NCI-H510A (cell line): Measurements from ENCODE around the gene TTC4.

Source experiments
- DNase-seq: peaks from one replicate; lab custom pipeline; 2025; lab: John Stamatoyannopoulos, UW

The TTC4 gene

GRCh38 chr1:54782156-54782555, 66.5 kb downstream of the TTC4 start:
- DNase-seq, result no peak

- no peak for DNase-seq
Observed at GRCh38 chr1:54782588-54782987, 66.9 kb downstream of the TTC4 start.

DNA sequence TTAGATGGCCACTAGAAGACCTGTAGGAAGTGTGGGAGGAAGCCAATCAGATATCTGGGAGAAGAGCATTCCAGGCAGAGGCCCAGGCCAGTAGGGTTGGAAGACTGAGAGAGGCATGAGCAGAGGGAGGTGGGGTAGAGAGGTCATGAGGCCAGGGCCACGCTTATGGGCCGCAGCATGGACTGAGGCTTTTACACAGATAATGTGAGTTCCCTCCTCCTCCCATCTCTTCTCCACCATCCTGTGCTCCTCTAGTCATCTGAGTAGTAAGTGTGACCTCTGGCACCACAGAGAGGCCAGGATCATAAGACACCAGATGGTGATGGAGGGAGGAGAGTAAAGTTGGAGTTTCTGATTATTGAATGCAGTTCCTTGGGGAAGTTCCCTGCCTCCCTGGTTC, 68.4 kb downstream of the TTC4 start:
- no peak for DNase-seq

DNA sequence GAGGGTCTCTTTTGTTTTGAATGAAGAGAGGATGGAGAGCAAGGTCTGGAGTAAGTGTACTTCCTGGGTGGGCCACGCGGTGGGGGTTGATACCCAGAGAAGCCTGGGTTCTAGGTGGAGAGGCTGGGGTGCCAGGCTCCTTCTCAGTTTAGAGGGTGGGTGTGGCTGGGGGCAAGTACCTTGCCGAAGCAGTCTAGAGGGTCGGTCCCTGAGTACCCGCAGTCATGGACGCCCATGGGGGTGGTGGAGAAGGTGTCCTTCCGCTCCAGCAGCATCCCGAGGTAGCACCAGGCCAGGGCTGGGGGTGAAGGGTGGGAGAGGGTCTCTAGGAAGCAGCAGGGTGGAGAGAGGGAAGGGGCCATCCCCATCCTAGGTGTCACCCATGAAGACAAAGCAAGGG, 71.1 kb downstream of the TTC4 start:
- no peak for DNase-seq

DNA sequence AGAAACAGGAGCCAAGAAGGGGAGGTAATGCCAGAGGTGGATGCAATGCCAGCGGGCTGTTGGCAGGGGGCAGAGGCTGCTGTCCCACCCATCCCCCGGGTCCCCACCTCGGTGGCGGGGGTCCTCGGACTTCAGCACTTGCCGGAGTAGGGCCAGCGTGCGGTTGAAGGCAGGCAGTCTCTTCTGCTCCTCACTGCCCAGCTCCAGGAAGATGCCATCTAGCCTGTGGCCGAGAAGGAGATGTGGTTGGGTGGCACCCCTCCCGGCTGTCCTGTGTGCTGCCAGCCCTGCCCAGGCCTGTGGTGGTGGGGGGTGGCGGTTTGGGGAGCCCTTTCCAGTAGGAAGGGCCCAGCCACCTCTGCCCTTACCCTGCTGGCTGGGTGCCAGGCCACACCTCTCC, 71.9 kb downstream of the TTC4 start:
- no peak for DNase-seq

GRCh38 chr1:54788459-54788858, 72.8 kb downstream of the TTC4 start:
- no peak for DNase-seq

- no peak for DNase-seq
Observed at GRCh38 chr1:54791880-54792522, 76.3 kb downstream of the TTC4 start.
